Breast epithelium (tissue), 3 donors: ENCODE results near the gene GOLGB1.

ENCODE experiments used
- POLR2A ChIP-seq: fragments of 450-650 bp; IDR thresholded peaks from one replicate; pipeline ENCODE4 v1.6.1; 2016; ENCODE audit warnings: antibody characterized with exemption, mild to moderate bottlenecking, moderate library complexity
- TF ChIP-seq, protein P1 (sequence below), 3 donors: fragments of 450-650 bp; IDR thresholded peaks; one replicate each; pipeline ENCODE4 v1.5.1; 2016 to 2017; ENCODE audit warnings: antibody characterized with exemption in 3 of 3, mild to moderate bottlenecking in 3 of 3, moderate library complexity in 3 of 3

GRCh38 chr3:121769246-121769645, 19.7 kb upstream of the GOLGB1 start:
- TF ChIP-seq, protein P1, sequence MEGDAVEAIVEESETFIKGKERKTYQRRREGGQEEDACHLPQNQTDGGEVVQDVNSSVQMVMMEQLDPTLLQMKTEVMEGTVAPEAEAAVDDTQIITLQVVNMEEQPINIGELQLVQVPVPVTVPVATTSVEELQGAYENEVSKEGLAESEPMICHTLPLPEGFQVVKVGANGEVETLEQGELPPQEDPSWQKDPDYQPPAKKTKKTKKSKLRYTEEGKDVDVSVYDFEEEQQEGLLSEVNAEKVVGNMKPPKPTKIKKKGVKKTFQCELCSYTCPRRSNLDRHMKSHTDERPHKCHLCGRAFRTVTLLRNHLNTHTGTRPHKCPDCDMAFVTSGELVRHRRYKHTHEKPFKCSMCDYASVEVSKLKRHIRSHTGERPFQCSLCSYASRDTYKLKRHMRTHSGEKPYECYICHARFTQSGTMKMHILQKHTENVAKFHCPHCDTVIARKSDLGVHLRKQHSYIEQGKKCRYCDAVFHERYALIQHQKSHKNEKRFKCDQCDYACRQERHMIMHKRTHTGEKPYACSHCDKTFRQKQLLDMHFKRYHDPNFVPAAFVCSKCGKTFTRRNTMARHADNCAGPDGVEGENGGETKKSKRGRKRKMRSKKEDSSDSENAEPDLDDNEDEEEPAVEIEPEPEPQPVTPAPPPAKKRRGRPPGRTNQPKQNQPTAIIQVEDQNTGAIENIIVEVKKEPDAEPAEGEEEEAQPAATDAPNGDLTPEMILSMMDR (IDR thresholded peaks at IDR 0.05) = no peak
- TF ChIP-seq POLR2A = no peak
